Amniotic stem cell (primary cell): Measurements from ENCODE around the gene CPSF7.

Experiments
- DNase-seq: peaks from one replicate; lab custom pipeline; 2025; lab: John Stamatoyannopoulos, UW

CPSF7 gene

GRCh38 chr11:61357233-61357893 is 72.4 kb downstream of the CPSF7 start:
- no peak for DNase-seq

DNA sequence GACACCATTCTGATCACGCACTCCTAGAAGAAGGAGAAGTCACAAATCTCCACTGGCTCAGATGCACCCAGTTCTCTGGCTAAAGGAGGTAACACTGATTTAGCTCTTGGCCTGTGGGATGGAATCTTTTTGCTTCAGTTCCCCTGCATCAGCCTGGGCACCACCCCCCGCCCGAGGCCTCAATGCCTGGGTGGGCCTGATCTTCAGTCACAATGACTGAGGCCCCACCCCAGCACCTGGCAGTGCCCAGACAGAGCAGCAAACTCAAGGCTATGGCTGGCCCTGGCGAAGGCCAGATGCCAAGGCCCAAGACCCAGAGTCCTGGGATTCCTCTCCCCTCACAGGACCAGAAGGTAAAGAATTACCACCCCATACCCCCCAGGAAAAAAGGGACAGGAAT is 73.1 kb downstream of the CPSF7 start:
- DNase-seq = no peak

- DNase-seq = no peak
Observed at GRCh38 chr11:61354208-61354607, 75.6 kb downstream of the CPSF7 start.

GRCh38 chr11:61353131-61354067 is 76.4 kb downstream of the CPSF7 start:
- no peak for DNase-seq
